Cortex of kidney (tissue), 1 donor: ENCODE data around the gene MAP3K5.
"Not testable (repeated sequence)": the region's sequence is repeated elsewhere in the genome, so short reads cannot be mapped to it uniquely, and the experiment has no call there.

Experiments
- DNase-seq: peaks from one replicate; lab custom pipeline; 2025; lab: John Stamatoyannopoulos, UW

The MAP3K5 gene

GRCh38 chr6:136791296-136792094, 782 bp downstream of the MAP3K5 start:
- DNase-seq: no peak

GRCh38 chr6:136790411-136791295, 1.6 kb downstream of the MAP3K5 start:
- no peak for DNase-seq

- not testable (repeated sequence) for DNase-seq
These were observed 2.8 kb downstream of the MAP3K5 start for GRCh38 chr6:136789440-136789839.

- DNase-seq: no peak
These were observed 4.0 kb downstream of the MAP3K5 start for GRCh38 chr6:136788069-136788902.

DNA sequence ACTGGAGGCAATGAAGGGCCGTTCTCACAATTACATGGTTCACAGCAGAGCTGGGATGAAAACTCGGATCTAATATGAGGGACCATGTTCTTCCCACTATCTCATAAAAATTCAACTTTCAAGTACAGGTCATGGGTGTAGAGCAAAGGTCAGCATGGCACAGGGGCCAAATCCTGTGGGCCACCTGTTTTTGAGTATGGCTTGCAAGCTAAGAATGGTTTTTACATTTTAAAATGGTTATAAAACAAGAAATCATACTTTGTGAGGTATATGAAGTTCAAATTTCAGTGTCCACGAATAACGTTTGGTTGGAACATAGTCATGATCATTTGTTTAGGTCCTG, 4.6 kb downstream of the MAP3K5 start:
- no peak for DNase-seq

DNA sequence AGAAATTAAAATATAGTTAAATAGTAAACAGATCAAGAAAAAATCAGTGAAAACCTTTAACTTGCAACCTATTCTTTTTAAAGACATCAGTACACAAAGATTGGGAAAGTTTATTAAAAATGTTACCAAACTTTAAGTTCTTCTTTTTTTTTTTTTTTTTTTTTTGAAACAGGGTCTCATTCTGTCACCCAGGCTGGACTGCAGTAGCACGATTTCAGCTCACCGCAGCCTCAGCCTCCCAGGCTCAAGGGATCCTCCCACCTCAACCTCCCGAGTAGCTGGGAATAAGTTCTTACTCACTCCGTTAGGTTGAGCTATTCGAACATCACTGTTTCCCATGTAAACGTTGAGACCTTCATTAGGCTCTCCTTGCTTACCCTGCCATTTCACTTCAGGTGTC, 5.6 kb downstream of the MAP3K5 start:
- DNase-seq: no peak

DNA sequence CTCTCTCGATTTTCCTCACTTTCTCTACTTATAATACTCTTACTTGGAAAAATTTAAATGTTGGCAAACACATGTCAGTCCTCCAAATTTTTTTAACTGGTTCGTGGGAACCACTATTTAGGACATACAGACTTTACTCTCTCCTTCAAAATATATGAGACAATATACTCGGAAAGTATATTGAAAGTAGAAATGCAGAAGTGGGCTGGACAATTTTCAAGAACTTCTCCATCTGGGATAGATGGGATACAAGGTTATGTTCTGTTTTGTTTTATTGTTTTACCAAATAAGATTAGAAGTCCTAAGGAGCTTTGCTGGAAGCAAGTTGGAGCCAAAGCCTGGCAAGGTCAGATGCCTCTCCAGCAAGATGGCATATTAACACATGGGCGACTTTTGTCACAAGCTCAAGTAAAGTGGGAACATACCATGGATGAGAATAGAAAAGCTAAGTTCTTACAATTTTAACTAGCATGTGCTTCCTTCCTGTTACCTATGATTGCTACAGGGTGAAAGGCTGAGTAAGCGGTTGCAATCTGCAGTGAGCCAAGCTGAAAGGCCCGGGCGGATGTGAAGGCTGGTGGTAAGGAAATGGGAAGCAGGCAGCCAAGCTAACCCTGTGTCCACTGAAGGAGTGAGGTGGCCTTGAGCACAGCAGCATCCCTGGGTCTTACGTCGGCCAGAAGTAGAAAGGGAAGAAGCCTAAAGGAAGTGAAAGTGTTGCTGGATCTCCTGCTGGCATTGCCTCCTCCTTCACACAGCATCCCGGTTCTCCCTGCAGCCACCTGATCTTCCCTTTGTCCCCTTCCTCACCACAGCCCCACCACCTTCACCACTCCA, 7.1 kb downstream of the MAP3K5 start:
- DNase-seq: no peak

GRCh38 chr6:136784271-136784664, 8.0 kb downstream of the MAP3K5 start:
- no peak for DNase-seq

DNA sequence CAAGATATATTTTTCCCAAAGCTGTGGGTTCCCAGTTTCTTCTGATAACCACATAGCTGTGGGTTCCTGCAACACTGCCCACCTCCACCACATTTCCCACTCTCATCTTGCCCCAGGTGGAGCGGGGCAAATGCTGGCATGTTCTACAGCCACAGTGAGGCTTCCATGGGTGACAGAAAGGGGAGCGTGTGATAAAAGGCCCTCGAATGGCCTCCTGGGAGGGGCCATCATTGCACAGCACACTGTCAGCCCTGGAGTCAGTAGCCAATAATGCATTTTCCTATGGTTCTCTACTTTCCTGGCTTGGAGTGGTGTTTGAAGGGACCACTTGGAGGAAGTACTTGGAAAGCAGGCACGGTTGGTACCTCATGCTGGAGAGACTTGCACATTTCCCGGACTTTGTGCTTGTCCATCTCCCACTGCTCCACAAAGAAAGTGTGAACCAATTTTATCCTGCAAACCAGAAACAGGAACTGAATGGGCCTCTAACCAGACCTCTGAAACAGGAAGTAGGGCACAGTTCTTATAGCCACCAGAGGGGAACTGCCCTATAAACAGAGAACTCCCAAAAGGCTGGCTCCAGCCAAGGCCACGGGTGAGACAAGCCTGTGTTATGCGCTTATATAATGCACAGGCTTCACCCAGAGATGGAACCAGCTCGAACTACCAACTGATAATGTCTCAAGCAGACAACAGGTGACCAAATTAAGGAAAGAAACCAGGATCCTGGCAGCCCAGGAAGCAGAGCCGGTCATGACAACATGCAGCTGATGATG, 8.6 kb downstream of the MAP3K5 start:
- DNase-seq: no peak

GRCh38 chr6:136783021-136783420, 9.3 kb downstream of the MAP3K5 start:
- no peak for DNase-seq

DNA sequence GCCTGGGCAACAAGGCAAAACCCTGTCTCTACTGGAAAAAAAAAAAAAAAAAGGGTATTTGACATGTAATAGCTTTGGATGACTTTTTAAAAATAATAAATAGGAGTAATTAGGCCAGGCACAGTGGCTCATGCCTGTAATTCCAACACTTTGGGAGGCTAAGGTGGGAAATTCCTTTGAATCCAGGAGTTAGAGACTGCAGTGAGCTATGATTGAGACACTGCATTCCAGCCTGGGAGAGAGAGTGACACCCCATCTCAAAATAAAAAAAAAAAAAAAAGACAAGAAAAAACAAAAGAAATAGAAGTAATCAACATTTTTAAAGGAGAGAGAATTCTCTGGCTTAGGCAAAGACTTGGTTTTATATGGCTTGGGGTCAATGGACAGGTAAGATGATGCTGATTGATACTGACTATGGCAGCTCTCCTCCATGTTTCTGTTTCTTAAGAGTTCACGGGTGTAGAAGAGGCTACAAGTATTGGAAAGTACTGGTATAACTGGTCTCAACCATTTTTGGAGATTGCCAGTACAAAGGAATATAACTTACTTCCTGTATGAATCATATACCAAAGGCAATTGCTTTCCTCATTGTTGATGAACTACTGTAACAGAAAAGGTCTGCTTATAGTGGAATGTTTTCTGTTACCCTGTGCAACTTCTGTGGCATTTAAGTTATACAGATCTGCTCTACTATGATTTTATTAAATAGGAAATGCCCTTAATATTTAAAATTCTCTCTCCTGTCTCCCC, 10.1 kb downstream of the MAP3K5 start:
- DNase-seq: no peak

- no peak for DNase-seq
These were observed 11.3 kb downstream of the MAP3K5 start for GRCh38 chr6:136780972-136781371.

GRCh38 chr6:136779682-136780081, 12.6 kb downstream of the MAP3K5 start:
- DNase-seq: no peak

GRCh38 chr6:136777651-136778050, 14.6 kb downstream of the MAP3K5 start:
- DNase-seq: no peak

DNA sequence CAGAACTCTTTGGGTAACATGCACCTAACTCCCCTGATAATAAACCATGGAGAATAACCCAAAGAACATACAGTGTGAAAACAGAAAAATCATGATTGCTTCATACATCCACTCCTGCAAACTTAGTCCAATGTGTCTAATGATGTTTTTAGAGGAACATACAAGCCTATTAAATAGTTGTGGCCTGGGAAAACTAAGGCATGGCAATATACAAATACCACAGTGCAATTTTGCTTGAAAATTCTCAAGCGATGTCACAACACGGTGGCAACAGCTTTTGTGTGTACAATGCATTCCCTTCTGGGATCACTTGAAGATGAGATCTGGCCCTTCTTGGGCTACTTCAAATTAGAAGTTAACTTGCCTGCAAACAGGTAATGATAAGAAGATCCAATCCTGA, 16.7 kb downstream of the MAP3K5 start:
- DNase-seq: no peak

DNA sequence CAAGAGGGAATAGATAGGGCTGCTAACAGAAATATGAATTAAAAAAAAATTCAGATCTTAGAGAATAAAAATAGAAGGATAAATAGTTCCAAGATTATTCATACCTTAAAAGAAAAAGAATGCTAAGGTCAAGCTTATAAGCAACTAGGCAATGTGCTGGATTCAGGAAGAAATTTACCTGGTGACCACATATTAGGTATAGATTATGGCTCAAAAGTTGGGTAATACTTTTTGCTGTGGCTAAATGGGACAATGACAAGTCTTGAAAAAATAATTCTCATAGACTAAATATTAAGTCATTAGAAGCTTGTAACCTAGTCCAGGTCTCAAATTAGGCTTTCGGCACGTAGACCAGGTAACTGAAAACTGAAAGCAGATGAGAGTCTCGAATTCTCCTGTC, 17.2 kb downstream of the MAP3K5 start:
- no peak for DNase-seq

GRCh38 chr6:136774228-136775041, 17.8 kb downstream of the MAP3K5 start:
- DNase-seq: no peak

- DNase-seq: no peak
These were observed 18.8 kb downstream of the MAP3K5 start for GRCh38 chr6:136773473-136773796.
